WTC11 (cell line): ENCODE results near the gene TNK1. TPM values are rescaled to one million over a fixed set of nuclear protein-coding genes. Genes with fewer than 3 reads are reported as not detected.

ENCODE experiments used
- ATAC-seq: fragments of 200-7000 bp; cut with Tn5 transposase; 2 replicates; pipeline ENCODE4 v1.10.0; 2021; ENCODE audit warnings: mild to moderate bottlenecking, moderate library complexity
- CTCF ChIA-PET: fragments of 300-600 bp; sonication (Branson Sonifier 250); formaldehyde crosslinking; loops from one replicate; lab custom pipeline; 2021; ENCODE audit warnings: antibody characterized with exemption; lab: Charles Lee
- POLR2A ChIA-PET: fragments of 350-600 bp; sonication (Branson Sonifier 250); formaldehyde crosslinking; loops from one replicate; lab custom pipeline; 2021; ENCODE audit warnings: antibody characterized with exemption; lab: Charles Lee
- DNase-seq: peaks from one replicate; pipeline ENCODE4 v3.0.0; 2021; ENCODE audit warnings: low spot score
- H3K27ac Mint-ChIP-seq: 2 replicates; pipeline ENCODE4 v1.8.0; 2021; ENCODE audit warnings: mixed read lengths
- H3K27me3 Mint-ChIP-seq: 2 replicates; pipeline ENCODE4 v1.8.0; 2021; ENCODE audit warnings: low read depth, mild to moderate bottlenecking, moderate library complexity, mixed read lengths
- H3K36me3 Mint-ChIP-seq: 2 replicates; pipeline ENCODE4 v1.8.0; 2021; ENCODE audit warnings: mixed read lengths
- H3K4me1 Mint-ChIP-seq: 2 replicates; pipeline ENCODE4 v1.8.0; 2022; ENCODE audit warnings: mixed read lengths
- H3K4me3 Mint-ChIP-seq: 2 replicates; pipeline ENCODE4 v1.8.0; 2021; ENCODE audit warnings: mild to moderate bottlenecking, moderate library complexity, mixed read lengths
- H3K9me3 Mint-ChIP-seq: 2 replicates; pipeline ENCODE4 v1.8.0; 2021; ENCODE audit warnings: mixed read lengths
- AFF4 ChIP-seq: sonication (generic); formaldehyde crosslinking; IDR thresholded peaks from 2 replicates; pipeline ENCODE4 v1.8.1; 2023; ENCODE audit warnings: mild to moderate bottlenecking, missing genetic modification reagents, borderline replicate concordance
- ATF2 ChIP-seq: sonication (generic); formaldehyde crosslinking; IDR thresholded peaks from 2 replicates; pipeline ENCODE4 v1.8.1; 2022; ENCODE audit warnings: low read depth, missing genetic modification reagents, borderline replicate concordance
- ATF3 ChIP-seq: sonication (generic); formaldehyde crosslinking; conservative IDR thresholded peaks from 2 replicates; pipeline ENCODE4 v1.8.1; 2022; ENCODE audit warnings: mild to moderate bottlenecking, missing genetic modification reagents
- CREM ChIP-seq: sonication (generic); formaldehyde crosslinking; IDR thresholded peaks from 2 replicates; pipeline ENCODE4 v1.8.1; 2022; ENCODE audit warnings: mild to moderate bottlenecking, missing genetic modification reagents, moderate library complexity
- ERG ChIP-seq: fragments of 250-450 bp; sonication (Bioruptor Pico); IDR thresholded peaks from 2 replicates; pipeline ENCODE4 v1.8.0; 2021; ENCODE audit warnings: mild to moderate bottlenecking
- ESRRA ChIP-seq: sonication (generic); formaldehyde crosslinking; IDR thresholded peaks from 2 replicates; pipeline ENCODE4 v1.8.1; 2022; ENCODE audit warnings: mild to moderate bottlenecking, missing genetic modification reagents, borderline replicate concordance
- GRHL2 ChIP-seq: fragments of 250-450 bp; sonication (Bioruptor Pico); IDR thresholded peaks from 2 replicates; pipeline ENCODE4 v1.8.0; 2022; ENCODE audit warnings: mild to moderate bottlenecking, moderate library complexity; ENCODE audit not compliant: insufficient replicate concordance, severe bottlenecking
- HMGXB4 ChIP-seq: sonication (generic); formaldehyde crosslinking; IDR thresholded peaks from 2 replicates; pipeline ENCODE4 v1.8.1; 2023; ENCODE audit warnings: mild to moderate bottlenecking, moderate library complexity, missing genetic modification reagents
- KAT7 ChIP-seq: sonication (generic); formaldehyde crosslinking; IDR thresholded peaks from 2 replicates; pipeline ENCODE4 v1.8.1; 2023; ENCODE audit warnings: missing genetic modification reagents, mild to moderate bottlenecking, borderline replicate concordance
- MAX ChIP-seq: sonication (generic); formaldehyde crosslinking; IDR thresholded peaks from 2 replicates; pipeline ENCODE4 v1.8.0; 2022; ENCODE audit warnings: mild to moderate bottlenecking, missing genetic modification reagents
- MLX ChIP-seq: sonication (generic); formaldehyde crosslinking; IDR thresholded peaks from 2 replicates; pipeline ENCODE4 v1.8.1; 2023; ENCODE audit warnings: mild to moderate bottlenecking, missing genetic modification reagents, moderate library complexity
- NFATC4 ChIP-seq: fragments of 250-450 bp; sonication (Bioruptor Pico); IDR thresholded peaks from 2 replicates; pipeline ENCODE4 v1.9.0; 2021; ENCODE audit warnings: mild to moderate bottlenecking
- NR2C2 ChIP-seq: sonication (generic); formaldehyde crosslinking; IDR thresholded peaks from 2 replicates; pipeline ENCODE4 v1.8.0; 2022; ENCODE audit warnings: mild to moderate bottlenecking, missing genetic modification reagents
- ZBTB21 ChIP-seq: sonication (generic); formaldehyde crosslinking; IDR thresholded peaks from 2 replicates; pipeline ENCODE4 v1.8.1; 2023; ENCODE audit warnings: mild to moderate bottlenecking, missing genetic modification reagents, borderline replicate concordance
- ZNF396 ChIP-seq: fragments of 250-450 bp; sonication (Bioruptor Pico); IDR thresholded peaks from 2 replicates; pipeline ENCODE4 v1.8.0; 2021; ENCODE audit warnings: mild to moderate bottlenecking, moderate library complexity, borderline replicate concordance
- ZNF416 ChIP-seq: fragments of 250-450 bp; sonication (Bioruptor Pico); IDR thresholded peaks from 2 replicates; pipeline ENCODE4 v1.9.0; 2021; ENCODE audit warnings: mild to moderate bottlenecking, inconsistent platforms
- ZNF425 ChIP-seq: fragments of 250-450 bp; sonication (Bioruptor Pico); conservative IDR thresholded peaks from 2 replicates; pipeline ENCODE4 v1.9.0; 2021; ENCODE audit warnings: mild to moderate bottlenecking
- ZNF532 ChIP-seq: fragments of 250-450 bp; sonication (Bioruptor Pico); IDR thresholded peaks from 2 replicates; pipeline ENCODE4 v1.9.0; 2021; ENCODE audit warnings: mild to moderate bottlenecking, borderline replicate concordance
- total RNA-seq: library from RNA; stranded (reverse); gene quantifications from 3 replicates; pipeline ENCODE4 v1.2.3, GENCODE V29; 2021

TNK1 gene
- total RNA-seq, 1 experiment from 2014 or later, result 9.3 TPM

GRCh38 chr17:7383742-7384488 lies 3.0 kb downstream of the TNK1 start:
- Mint-ChIP-seq H3K4me3 (peak overlapping the region; percentile 58), H3K27ac (no peak overlapping the region), H3K4me1 (peaks cover 26% of the 10 kb centered on the region), H3K36me3 (peaks cover under 1% of the 10 kb centered on the region), H3K27me3 (peaks cover 45% of the 10 kb centered on the region), H3K9me3 (peaks cover 8% of the 10 kb centered on the region)
- ChIA-PET CTCF (interaction anchor here (1.0 to 2.4 kb wide), 9 partner anchors 10 to 176 kb away, joined by 3 to 10 read pairs (median 4); partner anchors contain the start of genes ACAP1, PLSCR3, TMEM102 and TMEM256), POLR2A (interaction anchor here (0.9 to 1.9 kb wide), 2 partner anchors 9 to 20 kb away, joined by 3 to 7 read pairs; partner anchors contain the start of genes PLSCR3 and TMEM256)
- peak; percentile 85 for ATAC-seq
- DNase-seq, result peak; percentile 87
- TF ChIP-seq CREM (CRISPR knock-in tag) (peak; percentile 87), MLX (CRISPR knock-in tag) (no peak), ZBTB21 (peak; percentile 59), ERG (CRISPR knock-in tag) (no peak), ZNF532 (CRISPR knock-in tag) (no peak), ESRRA (CRISPR knock-in tag) (no peak; the same call in 1 of the 2 replicates), KAT7 (CRISPR knock-in tag) (no peak), NFATC4 (CRISPR knock-in tag) (no peak), NR2C2 (CRISPR knock-in tag) (peak; percentile 29; the same call in 1 of the 2 replicates), ZNF416 (no peak), AFF4 (CRISPR knock-in tag) (0 out of 2 replicates have a peak, but pooled peaks have one; percentile 70), MAX (CRISPR knock-in tag) (peak; percentile 95), GRHL2 (CRISPR knock-in tag) (no peak), ATF3 (CRISPR knock-in tag) (no peak), ZNF396 (no peak), ATF2 (CRISPR knock-in tag) (no peak), ZNF425 (no peak), HMGXB4 (CRISPR knock-in tag) (0 out of 2 replicates have a peak, but pooled peaks have one; percentile 50)
